Colon (tissue), 2 donors: ENCODE measurements around the gene HOXC13.

Experiments
- FAIRE-seq: peaks from 2 replicates; lab custom pipeline; 2012; peaks lifted over from hg19 to GRCh38; lab: Jason Lieb, UNC
- donor health status: control.
- donor health status: control.

Gene HOXC13

GRCh38 chr12:53939141-53940108 is 794 bp downstream of the HOXC13 start:
- no peak for FAIRE-seq

GRCh38 chr12:53940443-53941014 is 1.9 kb downstream of the HOXC13 start:
- FAIRE-seq = no peak

GRCh38 chr12:53941187-53941586 is 2.6 kb downstream of the HOXC13 start:
- no peak for FAIRE-seq

GRCh38 chr12:53941750-53942149 is 3.1 kb downstream of the HOXC13 start:
- FAIRE-seq = no peak

- FAIRE-seq = no peak
Measured at GRCh38 chr12:53942467-53942997, 3.9 kb downstream of the HOXC13 start.

- no peak for FAIRE-seq
Measured at GRCh38 chr12:53944209-53944608, 5.6 kb downstream of the HOXC13 start.

- FAIRE-seq = no peak
Measured at GRCh38 chr12:53944907-53945847, 6.5 kb downstream of the HOXC13 start.

GRCh38 chr12:53947743-53948142 is 9.1 kb downstream of the HOXC13 start:
- no peak for FAIRE-seq

- FAIRE-seq = no peak
Measured at GRCh38 chr12:53948650-53949593, 10.3 kb downstream of the HOXC13 start.

GRCh38 chr12:53949631-53950436 is 11.2 kb downstream of the HOXC13 start:
- no peak for FAIRE-seq

- no peak for FAIRE-seq
Measured at GRCh38 chr12:53950437-53950773, 11.8 kb downstream of the HOXC13 start.

- FAIRE-seq = no peak
Measured at GRCh38 chr12:53950789-53951576, 12.4 kb downstream of the HOXC13 start.

GRCh38 chr12:53951577-53952334 is 13.1 kb downstream of the HOXC13 start:
- FAIRE-seq = no peak

- no peak for FAIRE-seq
Measured at GRCh38 chr12:53952335-53952694, 13.7 kb downstream of the HOXC13 start.

GRCh38 chr12:53952871-53953734 is 14.5 kb downstream of the HOXC13 start:
- FAIRE-seq = no peak

- no peak for FAIRE-seq
Measured at GRCh38 chr12:53953831-53954693, 15.4 kb downstream of the HOXC13 start.

- FAIRE-seq = no peak
Measured at GRCh38 chr12:53954694-53955035, 16.0 kb downstream of the HOXC13 start, which contains the start of gene HOXC12. Gene HOXC12 (plus strand): TSS chr12:53954903. CDS start chr12:53954930, 27 bp downstream.
